Colonic mucosa (tissue), 4 donors: ENCODE measurements around the gene ALG2. TPM values are rescaled to one million over a fixed set of nuclear protein-coding genes. Genes with fewer than 3 reads are reported as not detected.

Source experiments
- DNase-seq: peaks from one replicate; pipeline ENCODE4 v3.0.0-alpha.2; 2020
- H3K27ac ChIP-seq: fragments of 200-600 bp; one replicate; pipeline ENCODE4 v1.8.0; 2021
- H3K27me3 ChIP-seq: fragments of 200-600 bp; one replicate; pipeline ENCODE4 v1.8.0; 2021
- H3K36me3 ChIP-seq: fragments of 200-600 bp; one replicate; pipeline ENCODE4 v1.8.0; 2021
- H3K4me1 ChIP-seq: fragments of 200-600 bp; one replicate; pipeline ENCODE4 v1.8.0; 2021; ENCODE audit warnings: mild to moderate bottlenecking
- H3K4me3 ChIP-seq: fragments of 200-600 bp; one replicate; pipeline ENCODE4 v1.8.0; 2021
- H3K9ac ChIP-seq, 2 donors: one replicate each; pipeline ENCODE4 v1.7.0; 2013; ENCODE audit warnings: control low read depth in 2 of 2, low read depth in 2 of 2, low read length in 2 of 2
- H3K9me3 ChIP-seq: fragments of 200-600 bp; one replicate; pipeline ENCODE4 v1.8.0; 2021
- CTCF ChIP-seq: fragments of 200-600 bp; IDR thresholded peaks from one replicate; pipeline ENCODE4 v1.8.0; 2022; ENCODE audit warnings: antibody characterized with exemption, mild to moderate bottlenecking
- intact Hi-C: fragments of 100-400 bp; cut with DNase I; formaldehyde crosslinking; loops from one replicate; pipeline ENCODE4 v1.14.1; 2022
- total RNA-seq, 2 donors: library from RNA; stranded (reverse); fragmentation: NEBNext Ultra II Directional in 1 of 2; extraction: Animal tissue kit (Norgen Biotek cat#: 25700) in 1 of 2; gene quantifications; one replicate each; pipeline ENCODE4 v1.2.1, GENCODE V29; 2021
- donor health status: healthy.
- donor health status: DM: no; HTN: no; CAD: no.
- donor health status: DM: no; HTN: no; CAD: no.

ALG2 gene
- total RNA-seq, 2 donors from 2014 or later, result 33.7 to 43.3 TPM

- H3K9ac ChIP-seq, result no peak overlapping the region
- H3K4me1 ChIP-seq, result no peaks in the 10 kb centered on the region
- no peaks in the 10 kb centered on the region for H3K36me3 ChIP-seq
- no peaks in the 10 kb centered on the region for H3K27me3 ChIP-seq
- no peak overlapping the region for H3K4me3 ChIP-seq
- no peak for TF ChIP-seq CTCF
- intact Hi-C loops, result no loop called here
- no peak overlapping the region for H3K27ac ChIP-seq
- DNase-seq, result no peak
- H3K9me3 ChIP-seq, result no peaks in the 10 kb centered on the region
Measured at GRCh38 chr9:99190597-99191283, 31.0 kb downstream of the ALG2 start.

GRCh38 chr9:99189887-99190596 is 31.7 kb downstream of the ALG2 start:
- Histone ChIP-seq H3K4me1 (peaks cover under 1% of the 10 kb centered on the region), H3K4me3 (no peak overlapping the region), H3K27me3 (no peaks in the 10 kb centered on the region), H3K36me3 (no peaks in the 10 kb centered on the region), H3K9ac (no peak overlapping the region), H3K27ac (no peak overlapping the region), H3K9me3 (no peaks in the 10 kb centered on the region)
- DNase-seq, result no peak
- intact Hi-C loops, result loop anchor here (10.0 kb wide), 1 partner anchor 1405 kb away; no protein-coding TSS in a partner anchor
- no peak for TF ChIP-seq CTCF

DNA sequence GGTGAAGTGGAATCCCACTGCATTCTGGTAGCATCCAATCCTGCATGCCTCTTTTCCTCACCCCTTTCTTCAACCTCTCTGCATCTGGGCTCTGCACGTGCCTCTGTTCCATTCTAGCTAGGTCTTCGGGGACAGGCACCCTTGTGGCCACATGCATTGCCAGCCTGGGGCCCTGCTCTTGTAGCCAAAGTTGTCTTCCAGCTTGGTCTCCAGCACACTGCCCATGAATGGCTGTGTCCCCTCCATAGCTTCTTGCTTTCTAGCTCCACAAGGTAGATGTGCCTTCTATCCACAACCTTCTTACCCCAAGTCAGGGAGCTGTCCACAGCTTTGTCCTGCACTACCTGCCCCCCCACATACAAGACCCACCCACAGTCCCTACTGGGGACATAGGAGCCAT is 32.6 kb downstream of the ALG2 start:
- no peak for TF ChIP-seq CTCF
- intact Hi-C loops, result loop anchor here (10.0 kb wide), 1 partner anchor 1406 kb away; no protein-coding TSS in a partner anchor
- H3K9ac ChIP-seq, result no peak overlapping the region

DNA sequence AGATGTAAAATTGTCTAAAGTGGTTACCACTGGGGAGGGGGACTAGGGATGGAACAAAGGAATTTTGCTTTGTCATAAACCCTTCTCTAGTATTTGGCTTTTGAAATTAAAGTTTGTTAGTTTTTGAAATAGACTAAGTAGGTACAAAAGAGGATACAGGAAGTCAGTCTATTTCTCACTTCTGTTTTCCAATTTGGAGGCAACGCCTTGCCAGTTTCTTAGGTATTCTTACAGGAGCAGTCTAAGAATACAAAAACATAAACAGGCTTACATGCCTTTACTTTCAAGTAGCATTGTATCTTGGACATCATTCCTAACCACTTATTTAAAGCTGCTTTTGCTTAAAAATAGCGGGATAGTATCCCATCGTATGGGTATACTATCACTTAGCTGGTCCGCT is 34.4 kb downstream of the ALG2 start:
- no peak overlapping the region for H3K4me3 ChIP-seq
- no peak overlapping the region for H3K27ac ChIP-seq
- no peak for TF ChIP-seq CTCF
- H3K36me3 ChIP-seq, result no peaks in the 10 kb centered on the region
- intact Hi-C loops, result loop anchor here (10.0 kb wide), 1 partner anchor 1407 kb away; no protein-coding TSS in a partner anchor
- no peaks in the 10 kb centered on the region for H3K9me3 ChIP-seq
- no peak for DNase-seq
- no peak overlapping the region for H3K9ac ChIP-seq
- H3K4me1 ChIP-seq, result peaks cover 4% of the 10 kb centered on the region
- no peaks in the 10 kb centered on the region for H3K27me3 ChIP-seq

More for the DNA sequence above, 32.6 kb downstream of the ALG2 start:
- DNase-seq, result no peak
- Histone ChIP-seq H3K27me3 (no peaks in the 10 kb centered on the region), H3K27ac (no peak overlapping the region), H3K4me1 (peaks cover 4% of the 10 kb centered on the region), H3K9me3 (no peaks in the 10 kb centered on the region), H3K36me3 (no peaks in the 10 kb centered on the region), H3K4me3 (no peak overlapping the region)

DNA sequence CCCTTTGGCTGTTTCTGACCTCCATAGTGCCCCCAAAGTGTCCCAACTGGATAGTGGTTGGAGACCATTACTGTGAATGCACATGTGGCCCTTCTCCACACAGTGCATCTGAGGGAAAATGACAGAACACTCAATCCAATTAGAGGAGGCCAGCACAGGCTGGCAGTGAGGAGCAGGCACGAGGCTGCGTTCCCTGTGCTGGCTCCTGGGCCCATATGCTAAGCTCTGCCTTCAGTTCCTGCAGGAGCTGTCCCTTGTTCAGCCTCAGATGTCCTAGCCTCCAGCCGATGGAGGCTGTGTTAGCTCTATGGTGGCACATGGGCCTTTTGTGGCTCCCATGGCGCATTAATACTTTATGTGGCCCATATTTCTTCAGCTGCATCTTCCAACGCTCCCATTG is 35.8 kb downstream of the ALG2 start:
- Histone ChIP-seq H3K9me3 (no peaks in the 10 kb centered on the region), H3K9ac (no peak overlapping the region), H3K27ac (no peak overlapping the region), H3K27me3 (no peaks in the 10 kb centered on the region), H3K4me1 (peaks cover 4% of the 10 kb centered on the region), H3K4me3 (no peak overlapping the region), H3K36me3 (no peaks in the 10 kb centered on the region)
- DNase-seq, result no peak
- intact Hi-C loops, result loop anchor here (10.0 kb wide), 1 partner anchor 1409 kb away; no protein-coding TSS in a partner anchor
- TF ChIP-seq CTCF, result no peak
